ENCODE results near the gene SLC22A5.

SLC22A5 gene

GRCh38 chr5:132376694-132377641 is 7.5 kb downstream of the SLC22A5 start:
- H3K4me1 ChIP-seq (ENCODE audit: low read depth, poor library complexity, severe bottlenecking) = peaks cover 12% of the 10 kb centered on the region
- H3K79me2 ChIP-seq (ENCODE audit: insufficient read depth, low read depth) = no peaks in the 10 kb centered on the region
- H3K4me2 ChIP-seq = no peak overlapping the region
- H3K27ac ChIP-seq = no peak overlapping the region
- H4K20me1 ChIP-seq (ENCODE audit: insufficient read depth) = no peaks in the 10 kb centered on the region
- H3K27me3 ChIP-seq (ENCODE audit: insufficient read depth, low read depth) = no peaks in the 10 kb centered on the region
- TF ChIP-seq CTCF (conservative IDR thresholded peaks at IDR 0.05; ENCODE audit: low read depth, low read length) = no peak
- H2AFZ ChIP-seq (ENCODE audit: low read depth) = no peak overlapping the region
- no peak overlapping the region for H3K4me3 ChIP-seq (IDR thresholded peaks at IDR 0.05; ENCODE audit: insufficient read depth, low read depth, low read length)
- H3K9ac ChIP-seq = no peak overlapping the region
- H3K36me3 ChIP-seq (ENCODE audit: insufficient read depth) = no peaks in the 10 kb centered on the region

- H4K20me1 ChIP-seq (ENCODE audit: insufficient read depth) = no peaks in the 10 kb centered on the region
- no peaks in the 10 kb centered on the region for H3K79me2 ChIP-seq (ENCODE audit: insufficient read depth, low read depth)
- H2AFZ ChIP-seq (ENCODE audit: low read depth) = no peak overlapping the region
- H3K9ac ChIP-seq = no peak overlapping the region
- TF ChIP-seq CTCF (conservative IDR thresholded peaks at IDR 0.05; ENCODE audit: low read depth, low read length) = no peak
- peaks cover 4% of the 10 kb centered on the region for H3K4me1 ChIP-seq (ENCODE audit: low read depth, poor library complexity, severe bottlenecking)
- H3K27ac ChIP-seq = no peak overlapping the region
- H3K27me3 ChIP-seq (ENCODE audit: insufficient read depth, low read depth) = no peaks in the 10 kb centered on the region
- H3K4me3 ChIP-seq (IDR thresholded peaks at IDR 0.05; ENCODE audit: insufficient read depth, low read depth, low read length) = no peak overlapping the region
- H3K4me2 ChIP-seq = no peak overlapping the region
- no peaks in the 10 kb centered on the region for H3K36me3 ChIP-seq (ENCODE audit: insufficient read depth)
These were observed 8.2 kb downstream of the SLC22A5 start for GRCh38 chr5:132377738-132378137.

DNA sequence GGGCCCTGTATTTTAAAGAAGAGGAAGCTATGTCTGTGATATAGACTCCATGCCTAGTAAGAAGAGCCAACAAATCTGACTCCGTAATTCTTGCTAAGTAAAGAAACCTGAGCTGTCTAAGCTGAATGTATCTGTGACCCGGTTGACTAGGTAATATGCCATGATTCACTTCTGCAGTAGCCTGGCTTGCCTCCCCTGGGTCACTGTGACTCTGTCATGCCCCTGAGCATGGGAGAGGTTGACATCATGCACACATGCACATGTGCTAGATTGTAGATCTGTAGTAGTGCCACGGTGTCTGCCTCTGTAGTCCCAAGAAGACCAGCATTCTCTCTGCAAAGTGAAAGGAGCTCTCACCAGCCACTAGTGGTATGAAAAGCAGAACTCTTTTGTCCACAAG is 9.1 kb downstream of the SLC22A5 start:
- no peak overlapping the region for H3K27ac ChIP-seq
- no peak overlapping the region for H3K9ac ChIP-seq
- no peak overlapping the region for H3K4me2 ChIP-seq
- no peaks in the 10 kb centered on the region for H3K27me3 ChIP-seq (ENCODE audit: insufficient read depth, low read depth)
- no peak overlapping the region for H3K4me3 ChIP-seq (IDR thresholded peaks at IDR 0.05; ENCODE audit: insufficient read depth, low read depth, low read length)
- TF ChIP-seq CTCF (conservative IDR thresholded peaks at IDR 0.05; ENCODE audit: low read depth, low read length) = no peak
- no peaks in the 10 kb centered on the region for H3K4me1 ChIP-seq (ENCODE audit: low read depth, poor library complexity, severe bottlenecking)
- H4K20me1 ChIP-seq (ENCODE audit: insufficient read depth) = no peaks in the 10 kb centered on the region
- H3K36me3 ChIP-seq (ENCODE audit: insufficient read depth) = no peaks in the 10 kb centered on the region
- no peaks in the 10 kb centered on the region for H3K79me2 ChIP-seq (ENCODE audit: insufficient read depth, low read depth)
- no peak overlapping the region for H2AFZ ChIP-seq (ENCODE audit: low read depth)

GRCh38 chr5:132380047-132380446 is 10.5 kb downstream of the SLC22A5 start:
- no peaks in the 10 kb centered on the region for H3K36me3 ChIP-seq (ENCODE audit: insufficient read depth)
- H2AFZ ChIP-seq (ENCODE audit: low read depth) = no peak overlapping the region
- H3K27ac ChIP-seq = no peak overlapping the region
- no peaks in the 10 kb centered on the region for H3K27me3 ChIP-seq (ENCODE audit: insufficient read depth, low read depth)
- H3K9ac ChIP-seq = no peak overlapping the region
- H3K4me2 ChIP-seq = no peak overlapping the region
- H3K79me2 ChIP-seq (ENCODE audit: insufficient read depth, low read depth) = no peaks in the 10 kb centered on the region
- TF ChIP-seq CTCF (conservative IDR thresholded peaks at IDR 0.05; ENCODE audit: low read depth, low read length) = no peak
- H3K4me1 ChIP-seq (ENCODE audit: low read depth, poor library complexity, severe bottlenecking) = peaks cover 2% of the 10 kb centered on the region
- H4K20me1 ChIP-seq (ENCODE audit: insufficient read depth) = no peaks in the 10 kb centered on the region
- H3K4me3 ChIP-seq (IDR thresholded peaks at IDR 0.05; ENCODE audit: insufficient read depth, low read depth, low read length) = no peak overlapping the region

Measured in KMS-11 (cell line).